Stomach smooth muscle (tissue), 2 donors: ENCODE data around the gene SPP1.

Experiments
- H3K27ac ChIP-seq: one replicate; pipeline ENCODE4 v1.7.0; 2013; ENCODE audit warnings: mild to moderate bottlenecking, low read length, inconsistent platforms
- H3K27me3 ChIP-seq, 2 donors: one replicate each; pipeline ENCODE4 v1.7.0; 2013; ENCODE audit warnings: low read length in 2 of 2; ENCODE audit not compliant: insufficient read depth in 2 of 2, control insufficient read depth in 1 of 2
- H3K36me3 ChIP-seq, 2 donors: one replicate each; pipeline ENCODE4 v1.7.0; 2013; ENCODE audit warnings: low read length in 2 of 2; ENCODE audit not compliant: control insufficient read depth in 2 of 2, insufficient read depth in 2 of 2
- H3K4me1 ChIP-seq: one replicate; pipeline ENCODE4 v1.7.0; 2013; ENCODE audit warnings: low read length; ENCODE audit not compliant: control insufficient read depth, insufficient read depth
- H3K4me3 ChIP-seq, 2 donors: one replicate each; pipeline ENCODE4 v1.7.0; 2013; ENCODE audit warnings: low read length in 2 of 2
- H3K9ac ChIP-seq, 2 donors: one replicate each; pipeline ENCODE4 v1.7.0; 2013; ENCODE audit warnings: low read length in 2 of 2, mild to moderate bottlenecking in 1 of 2
- H3K9me3 ChIP-seq, 2 donors: one replicate each; pipeline ENCODE4 v1.7.0; 2013; ENCODE audit warnings: low read length in 2 of 2; ENCODE audit not compliant: control insufficient read depth in 2 of 2
- donor health status: healthy.
- donor health status: Pancreatic carcinoma.

The SPP1 gene

GRCh38 chr4:87973283-87974169 lies 2.0 kb upstream of the SPP1 start:
- Histone ChIP-seq H3K36me3 (no peaks in the 10 kb centered on the region), H3K27me3 (no peaks in the 10 kb centered on the region), H3K27ac (no peak overlapping the region), H3K9ac (no peak overlapping the region), H3K4me3 (peak overlapping the region; percentile 17 to 32), H3K4me1 (no peaks in the 10 kb centered on the region), H3K9me3 (no peaks in the 10 kb centered on the region)

- Histone ChIP-seq H3K27ac (no peak overlapping the region), H3K4me1 (no peaks in the 10 kb centered on the region), H3K36me3 (no peaks in the 10 kb centered on the region), H3K27me3 (no peaks in the 10 kb centered on the region), H3K9me3 (no peaks in the 10 kb centered on the region), H3K4me3 (no peak overlapping the region), H3K9ac (no peak overlapping the region)
Observed at GRCh38 chr4:87974856-87975462, 555 bp upstream of the SPP1 start.

DNA sequence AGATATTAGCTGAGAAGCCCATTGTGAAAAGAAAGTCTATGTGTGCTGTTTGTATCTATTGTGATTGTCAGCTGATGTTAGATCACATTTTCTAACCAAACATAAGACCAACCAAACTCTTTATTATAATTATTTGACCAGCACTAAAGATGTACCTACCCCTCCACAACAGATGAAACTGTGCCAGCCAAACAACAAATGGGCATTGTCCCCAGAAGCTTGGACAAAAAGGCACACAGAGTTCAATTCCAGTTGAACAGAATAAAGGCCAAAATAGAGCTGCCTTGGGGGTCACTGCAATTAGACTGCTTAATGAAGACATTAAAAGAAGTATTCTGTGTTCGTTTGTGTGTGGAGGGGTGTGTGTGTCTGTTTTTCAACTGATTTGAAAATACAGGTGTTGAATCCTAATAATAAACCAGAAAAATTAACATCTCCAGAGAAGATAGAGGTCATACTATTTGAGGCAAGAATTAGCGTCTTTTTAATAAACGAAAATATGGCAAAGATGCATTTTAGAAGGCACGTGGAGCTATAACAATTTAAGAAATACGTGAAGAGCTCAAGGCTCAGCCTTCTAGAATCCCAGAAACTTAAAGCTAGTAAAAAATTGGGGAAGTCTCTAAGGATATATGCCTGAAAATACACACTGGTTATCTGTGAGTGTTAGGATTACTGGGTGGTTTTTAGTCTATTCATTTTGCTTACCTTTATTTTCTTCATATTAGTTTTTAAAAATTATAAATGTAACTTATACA lies 2.2 kb downstream of the SPP1 start:
- no peaks in the 10 kb centered on the region for H3K36me3 ChIP-seq
- no peaks in the 10 kb centered on the region for H3K9me3 ChIP-seq
- H3K27ac ChIP-seq = no peak overlapping the region
- no peak overlapping the region for H3K4me3 ChIP-seq
- no peaks in the 10 kb centered on the region for H3K27me3 ChIP-seq
- H3K4me1 ChIP-seq = no peaks in the 10 kb centered on the region
- no peak overlapping the region for H3K9ac ChIP-seq

- Histone ChIP-seq H3K9me3 (no peaks in the 10 kb centered on the region), H3K9ac (no peak overlapping the region), H3K4me1 (no peaks in the 10 kb centered on the region), H3K27ac (no peak overlapping the region), H3K27me3 (no peaks in the 10 kb centered on the region), H3K4me3 (no peak overlapping the region), H3K36me3 (no peaks in the 10 kb centered on the region)
Observed at GRCh38 chr4:87978681-87979080, 3.2 kb downstream of the SPP1 start.

- Histone ChIP-seq H3K4me3 (no peak overlapping the region), H3K9me3 (no peaks in the 10 kb centered on the region), H3K27me3 (no peaks in the 10 kb centered on the region), H3K36me3 (no peaks in the 10 kb centered on the region), H3K9ac (no peak overlapping the region), H3K27ac (no peak overlapping the region), H3K4me1 (no peaks in the 10 kb centered on the region)
Observed at GRCh38 chr4:87979810-87980209, 4.3 kb downstream of the SPP1 start.

DNA sequence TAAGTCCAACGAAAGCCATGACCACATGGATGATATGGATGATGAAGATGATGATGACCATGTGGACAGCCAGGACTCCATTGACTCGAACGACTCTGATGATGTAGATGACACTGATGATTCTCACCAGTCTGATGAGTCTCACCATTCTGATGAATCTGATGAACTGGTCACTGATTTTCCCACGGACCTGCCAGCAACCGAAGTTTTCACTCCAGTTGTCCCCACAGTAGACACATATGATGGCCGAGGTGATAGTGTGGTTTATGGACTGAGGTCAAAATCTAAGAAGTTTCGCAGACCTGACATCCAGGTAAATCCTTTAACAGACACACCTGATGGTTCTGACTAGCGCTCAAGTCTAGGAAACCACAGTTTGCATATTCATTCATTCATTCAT lies 6.0 kb downstream of the SPP1 start:
- Histone ChIP-seq H3K4me3 (no peak overlapping the region), H3K9ac (no peak overlapping the region), H3K27me3 (no peaks in the 10 kb centered on the region), H3K4me1 (no peaks in the 10 kb centered on the region), H3K27ac (no peak overlapping the region), H3K36me3 (no peaks in the 10 kb centered on the region), H3K9me3 (no peaks in the 10 kb centered on the region)

GRCh38 chr4:87982036-87982435 lies 6.5 kb downstream of the SPP1 start:
- no peaks in the 10 kb centered on the region for H3K27me3 ChIP-seq
- H3K9me3 ChIP-seq = no peaks in the 10 kb centered on the region
- no peaks in the 10 kb centered on the region for H3K4me1 ChIP-seq
- no peak overlapping the region for H3K4me3 ChIP-seq
- H3K27ac ChIP-seq = no peak overlapping the region
- H3K36me3 ChIP-seq = no peaks in the 10 kb centered on the region
- no peak overlapping the region for H3K9ac ChIP-seq

DNA sequence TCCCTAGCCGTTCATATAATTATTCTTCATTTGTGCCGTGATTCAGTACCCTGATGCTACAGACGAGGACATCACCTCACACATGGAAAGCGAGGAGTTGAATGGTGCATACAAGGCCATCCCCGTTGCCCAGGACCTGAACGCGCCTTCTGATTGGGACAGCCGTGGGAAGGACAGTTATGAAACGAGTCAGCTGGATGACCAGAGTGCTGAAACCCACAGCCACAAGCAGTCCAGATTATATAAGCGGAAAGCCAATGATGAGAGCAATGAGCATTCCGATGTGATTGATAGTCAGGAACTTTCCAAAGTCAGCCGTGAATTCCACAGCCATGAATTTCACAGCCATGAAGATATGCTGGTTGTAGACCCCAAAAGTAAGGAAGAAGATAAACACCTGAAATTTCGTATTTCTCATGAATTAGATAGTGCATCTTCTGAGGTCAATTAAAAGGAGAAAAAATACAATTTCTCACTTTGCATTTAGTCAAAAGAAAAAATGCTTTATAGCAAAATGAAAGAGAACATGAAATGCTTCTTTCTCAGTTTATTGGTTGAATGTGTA lies 7.0 kb downstream of the SPP1 start:
- H3K9me3 ChIP-seq = no peaks in the 10 kb centered on the region
- H3K4me1 ChIP-seq = no peaks in the 10 kb centered on the region
- H3K9ac ChIP-seq = no peak overlapping the region
- H3K4me3 ChIP-seq = no peak overlapping the region
- no peaks in the 10 kb centered on the region for H3K27me3 ChIP-seq
- no peaks in the 10 kb centered on the region for H3K36me3 ChIP-seq
- H3K27ac ChIP-seq = no peak overlapping the region

DNA sequence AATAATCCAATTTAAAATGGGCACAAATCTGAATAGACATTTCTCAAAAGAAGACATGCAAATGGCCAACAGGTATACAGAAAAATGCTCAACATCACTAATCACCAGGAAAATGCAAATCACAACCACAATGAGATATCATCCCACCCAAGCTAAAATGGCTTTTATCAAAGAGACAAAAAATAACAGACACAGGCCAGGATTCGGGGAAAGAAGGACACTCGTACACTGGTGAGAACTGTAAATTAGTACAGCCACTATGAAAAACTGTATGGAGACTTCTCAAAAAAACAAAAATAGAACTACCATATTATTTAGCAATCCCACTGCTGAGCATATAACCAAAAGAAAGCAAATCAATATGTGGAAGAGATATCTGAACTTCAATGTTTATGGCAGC lies 8.5 kb downstream of the SPP1 start:
- no peaks in the 10 kb centered on the region for H3K36me3 ChIP-seq
- H3K4me1 ChIP-seq = no peaks in the 10 kb centered on the region
- H3K9me3 ChIP-seq = no peaks in the 10 kb centered on the region
- H3K9ac ChIP-seq = no peak overlapping the region
- H3K27me3 ChIP-seq = no peaks in the 10 kb centered on the region
- no peak overlapping the region for H3K4me3 ChIP-seq
- no peak overlapping the region for H3K27ac ChIP-seq

GRCh38 chr4:87985097-87985886 lies 9.8 kb downstream of the SPP1 start:
- Histone ChIP-seq H3K36me3 (no peaks in the 10 kb centered on the region), H3K4me3 (no peak overlapping the region), H3K9me3 (no peaks in the 10 kb centered on the region), H3K4me1 (no peaks in the 10 kb centered on the region), H3K27ac (no peak overlapping the region), H3K27me3 (no peaks in the 10 kb centered on the region), H3K9ac (no peak overlapping the region)
